ENCODE data around the gene DHX35. TPM values are rescaled to one million over a fixed set of nuclear protein-coding genes. Genes with fewer than 3 reads are reported as not detected.

The DHX35 gene
- total RNA-seq, 1 experiment from 2014 or later: 11.2 TPM

- intact Hi-C loops (cut with micrococcal nuclease): no loop called here
- Histone ChIP-seq H3K4me2 (ENCODE audit: low read length) (no peak overlapping the region), H3K4me3 (replicated peaks in 1 of 2; ENCODE audit: low read depth in 1 of 2, low read length in 2 of 2) (no peak overlapping the region), H4K20me1 (ENCODE audit: insufficient read depth) (no peaks in the 10 kb centered on the region), H3K27ac (ENCODE audit: low read depth, low read length) (no peak overlapping the region), H3K9me3 (ENCODE audit: control insufficient read depth in 1 of 2, insufficient read depth in 1 of 2, low read depth in 1 of 2, low read length in 2 of 2) (no peaks in the 10 kb centered on the region), H2AFZ (ENCODE audit: low read depth, low read length, poor library complexity, severe bottlenecking) (no peak overlapping the region), H3K9ac (ENCODE audit: low read length) (no peak overlapping the region), H3K27me3 (ENCODE audit: insufficient read depth, low read length) (no peaks in the 10 kb centered on the region), H3K36me3 (ENCODE audit: control insufficient read depth in 1 of 2, insufficient read depth in 2 of 2, low read length in 2 of 2) (peaks cover 10 to 19% of the 10 kb centered on the region in 2 experiments), H3K79me2 (ENCODE audit: insufficient read depth, low read length) (no peaks in the 10 kb centered on the region), H3K4me1 (ENCODE audit: control insufficient read depth in 1 of 2, insufficient read depth in 2 of 2, low read length in 2 of 2) (no peaks in the 10 kb centered on the region), H3K9me2 (ENCODE audit: insufficient read depth) (no peaks in the 10 kb centered on the region)
- POLR2A ChIA-PET: no interaction called here
- no peak for TF ChIP-seq REST (IDR thresholded peaks at IDR 0.05; ENCODE audit: low read depth)
- no peak for TF ChIP-seq FOSL1 (IDR thresholded peaks at IDR 0.05; ENCODE audit: low read depth)
- no peak for TF ChIP-seq MAX (IDR thresholded peaks at IDR 0.05)
- no peak for TF ChIP-seq POLR2AphosphoS5 (IDR thresholded peaks at IDR 0.05; ENCODE audit: low read depth, low read length)
- no peak for TF ChIP-seq EZH2 (IDR thresholded peaks at IDR 0.05)
- TF ChIP-seq SRF (IDR thresholded peaks at IDR 0.05; ENCODE audit: low read depth): no peak
- no peak for TF ChIP-seq ZFX (IDR thresholded peaks at IDR 0.05)
- TF ChIP-seq TCF7L2 (IDR thresholded peaks at IDR 0.05; ENCODE audit: borderline replicate concordance, extremely low read depth, insufficient read depth, insufficient read length): no peak
- no peak for TF ChIP-seq ATF3 (IDR thresholded peaks at IDR 0.05)
- TF ChIP-seq CBX3 (IDR thresholded peaks at IDR 0.05; ENCODE audit: low read depth): no peak
- no peak for TF ChIP-seq CTCF (IDR thresholded peaks at IDR 0.05 in 2 of 3, conservative IDR thresholded peaks at IDR 0.05 in 1 of 3; ENCODE audit: borderline replicate concordance in 1 of 3, insufficient read depth in 1 of 3, low read depth in 2 of 3, low read length in 2 of 3)
- no peak for TF ChIP-seq SIN3A (IDR thresholded peaks at IDR 0.05; ENCODE audit: low read depth)
- no peak for TF ChIP-seq JUND (IDR thresholded peaks at IDR 0.05)
- RAD21 ChIA-PET (ENCODE audit: low non-redundant PET in 1 of 2, low total read pairs in 2 of 2, uncharacterized antibody in 2 of 2, unreplicated experiment in 2 of 2): no interaction called here
- DNase-seq (ENCODE audit: low read depth, low spot score) (no peak), ATAC-seq (no peak)
- CTCF ChIA-PET: no interaction called here
- BruUV-seq (replicated peaks): no TSS peak
Observed at GRCh38 chr20:39029364-39029763, 67.2 kb downstream of the DHX35 start.

Measured in HCT116 (cell line).